DND-41 (cell line): ENCODE data around the gene GHDC.

Experiments
- EZH2 ChIP-seq: IDR thresholded peaks from 3 replicates; pipeline ENCODE4 v1.6.1; 2012; ENCODE audit warnings: borderline replicate concordance, low read depth, mild to moderate bottlenecking, moderate library complexity, low read length, inconsistent platforms; ENCODE audit not compliant: severe bottlenecking
- TF ChIP-seq, protein P1 (sequence below): IDR thresholded peaks from 2 replicates; pipeline ENCODE4 v1.5.1; 2012; ENCODE audit warnings: borderline replicate concordance, low read length, moderate library complexity, mild to moderate bottlenecking; ENCODE audit not compliant: poor library complexity, severe bottlenecking; ENCODE audit errors: extremely low read depth

DNA sequence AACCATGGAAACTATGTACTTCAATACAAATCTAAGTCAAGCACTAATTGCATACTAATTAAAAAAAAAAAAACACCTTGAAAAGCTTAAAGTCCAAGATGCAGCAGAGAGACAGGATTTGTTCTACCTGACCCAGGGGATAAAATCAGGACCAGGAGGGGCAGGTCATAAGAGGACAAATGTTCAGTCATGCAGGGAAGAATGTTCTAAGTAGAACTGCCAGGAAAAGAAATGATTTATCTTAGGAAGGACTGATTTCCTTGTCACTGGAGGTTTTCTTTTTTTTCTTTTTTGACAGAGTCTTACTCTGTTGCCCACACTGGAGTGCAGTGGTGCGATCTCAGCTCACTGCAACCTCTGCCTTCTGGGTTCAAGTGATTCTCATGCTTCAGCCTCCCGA lies 9.1 kb upstream of the GHDC start:
- TF ChIP-seq, protein P1, sequence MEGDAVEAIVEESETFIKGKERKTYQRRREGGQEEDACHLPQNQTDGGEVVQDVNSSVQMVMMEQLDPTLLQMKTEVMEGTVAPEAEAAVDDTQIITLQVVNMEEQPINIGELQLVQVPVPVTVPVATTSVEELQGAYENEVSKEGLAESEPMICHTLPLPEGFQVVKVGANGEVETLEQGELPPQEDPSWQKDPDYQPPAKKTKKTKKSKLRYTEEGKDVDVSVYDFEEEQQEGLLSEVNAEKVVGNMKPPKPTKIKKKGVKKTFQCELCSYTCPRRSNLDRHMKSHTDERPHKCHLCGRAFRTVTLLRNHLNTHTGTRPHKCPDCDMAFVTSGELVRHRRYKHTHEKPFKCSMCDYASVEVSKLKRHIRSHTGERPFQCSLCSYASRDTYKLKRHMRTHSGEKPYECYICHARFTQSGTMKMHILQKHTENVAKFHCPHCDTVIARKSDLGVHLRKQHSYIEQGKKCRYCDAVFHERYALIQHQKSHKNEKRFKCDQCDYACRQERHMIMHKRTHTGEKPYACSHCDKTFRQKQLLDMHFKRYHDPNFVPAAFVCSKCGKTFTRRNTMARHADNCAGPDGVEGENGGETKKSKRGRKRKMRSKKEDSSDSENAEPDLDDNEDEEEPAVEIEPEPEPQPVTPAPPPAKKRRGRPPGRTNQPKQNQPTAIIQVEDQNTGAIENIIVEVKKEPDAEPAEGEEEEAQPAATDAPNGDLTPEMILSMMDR: no peak
- no peak for TF ChIP-seq EZH2
